GM19463 (cell line): ENCODE data around the gene SNAP29.
A peak's percentile ranks its signal among the peaks of the same experiment; 100 is the strongest.
"Not testable (repeated sequence)": the region's sequence is repeated elsewhere in the genome, so short reads cannot be mapped to it uniquely, and the experiment has no call there.

ENCODE experiments used
- ATAC-seq: cut with Tn5 transposase; IDR thresholded peaks from one replicate; pipeline ENCODE4 v1.9.1; 2021; ENCODE audit warnings: mild to moderate bottlenecking, moderate library complexity; ENCODE audit not compliant: unreplicated experiment

The SNAP29 gene

DNA sequence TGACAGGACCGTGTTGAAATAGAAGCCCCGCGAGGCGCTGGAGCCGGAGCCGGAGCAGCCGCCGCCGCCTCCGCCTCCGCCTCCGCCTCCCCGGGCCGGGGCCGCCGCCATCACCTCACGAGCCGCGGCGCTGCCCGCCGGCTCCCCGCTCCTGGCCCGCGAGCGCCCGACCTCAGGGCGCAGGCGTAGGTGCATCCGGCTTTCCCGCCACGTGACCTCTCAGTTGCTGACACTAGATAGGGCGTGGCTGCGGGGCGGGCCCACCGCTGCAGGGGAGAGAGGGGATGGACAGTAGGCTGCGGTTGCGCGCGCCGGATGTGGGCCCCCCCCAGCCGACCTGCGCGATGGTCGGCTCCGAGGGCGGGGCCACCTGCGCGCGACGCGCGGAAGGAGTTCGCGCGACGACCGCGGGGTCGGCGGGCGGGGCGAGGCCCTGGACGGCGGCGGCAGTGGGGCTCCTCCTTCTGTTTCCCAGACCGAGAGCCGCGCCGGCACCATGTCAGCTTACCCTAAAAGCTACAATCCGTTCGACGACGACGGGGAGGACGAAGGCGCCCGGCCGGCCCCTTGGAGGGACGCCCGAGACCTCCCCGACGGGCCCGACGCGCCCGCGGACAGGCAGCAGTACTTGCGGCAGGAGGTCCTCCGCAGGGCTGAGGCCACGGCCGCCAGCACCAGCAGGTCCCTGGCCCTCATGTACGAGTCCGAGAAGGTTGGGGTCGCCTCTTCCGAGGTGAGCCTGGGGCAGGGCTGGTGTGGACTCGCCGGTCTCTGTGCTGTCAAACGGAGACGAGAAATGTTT lies at the start of gene SNAP29, which contains the start of gene PI4KA:
TSS of gene SNAP29 (plus strand) at position 393 of the 802 bp plus-strand sequence. CDS start at position 497, 104 bp downstream.
TSS of gene PI4KA (minus strand) at position 197 of the 802 bp plus-strand sequence. CDS start at position 111, 86 bp downstream.
- peak; percentile 91 for ATAC-seq

DNA sequence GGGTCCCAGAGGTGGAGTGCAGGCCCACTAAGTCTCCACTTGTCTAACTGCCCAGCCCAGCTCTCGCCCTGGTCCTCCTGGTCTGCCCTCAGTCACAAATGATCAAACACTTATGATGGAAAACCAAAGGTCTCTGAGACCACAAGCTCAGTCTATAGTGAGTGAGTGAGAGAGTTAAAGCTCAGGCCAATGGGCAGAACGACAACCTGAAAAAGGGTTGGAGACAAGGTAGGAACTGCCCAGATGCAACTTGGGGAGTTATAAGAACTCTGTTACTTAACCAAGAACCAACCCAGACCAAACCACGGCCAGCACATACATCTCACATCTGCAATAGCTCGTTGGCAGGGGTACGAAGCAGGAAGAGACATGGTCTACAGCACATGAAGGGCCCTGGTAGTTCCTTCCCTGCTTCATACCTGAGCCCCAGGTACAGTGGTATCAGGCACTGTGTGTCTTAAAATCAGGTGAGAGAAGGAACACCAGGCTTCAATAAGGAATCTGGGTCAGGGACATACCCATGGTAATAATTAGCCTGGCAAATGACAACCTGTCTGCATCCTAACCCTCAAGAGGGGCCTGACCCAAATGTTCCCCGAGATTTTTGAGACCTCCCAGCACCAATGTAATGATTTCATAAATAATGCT lies 49.1 kb upstream of the SNAP29 start:
- no peak for ATAC-seq

DNA sequence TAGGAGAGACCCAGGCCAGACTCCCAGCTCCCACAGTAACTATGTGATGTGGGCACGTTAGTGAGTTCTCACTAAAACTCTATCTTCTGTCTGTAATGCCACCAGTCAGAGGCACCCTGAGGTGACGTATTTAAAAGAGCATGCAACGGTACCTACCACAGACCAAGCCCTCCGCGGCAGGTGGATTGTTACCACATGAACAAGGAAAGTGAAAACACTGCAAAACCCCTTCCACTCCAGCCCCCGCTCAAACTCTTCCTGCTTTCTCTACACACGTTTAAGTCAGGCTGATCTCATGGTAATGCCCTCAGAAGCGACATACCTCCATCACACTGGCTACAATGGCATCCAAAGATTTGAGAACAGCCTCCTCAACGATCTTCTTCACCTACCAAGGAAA lies 48.2 kb upstream of the SNAP29 start:
- no peak for ATAC-seq

DNA sequence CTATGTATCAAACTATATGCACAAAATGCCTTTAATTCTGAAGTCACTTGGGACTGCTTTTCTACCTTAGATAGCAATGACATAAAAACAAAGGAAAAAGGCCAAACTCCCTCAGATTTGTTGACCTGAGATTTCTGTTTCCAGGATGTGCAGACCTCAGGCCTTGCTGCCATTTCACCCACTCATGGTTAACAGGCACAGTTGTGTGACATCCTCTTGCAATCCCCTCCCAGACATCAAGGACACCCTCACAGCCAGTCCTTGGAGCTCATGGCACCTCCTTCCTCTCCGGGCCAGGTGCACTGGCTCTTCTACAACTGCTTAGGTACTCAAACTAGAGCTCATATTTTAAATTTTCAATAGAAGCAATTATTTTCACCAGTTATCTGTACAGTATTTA lies 47.6 kb upstream of the SNAP29 start:
- no peak for ATAC-seq

DNA sequence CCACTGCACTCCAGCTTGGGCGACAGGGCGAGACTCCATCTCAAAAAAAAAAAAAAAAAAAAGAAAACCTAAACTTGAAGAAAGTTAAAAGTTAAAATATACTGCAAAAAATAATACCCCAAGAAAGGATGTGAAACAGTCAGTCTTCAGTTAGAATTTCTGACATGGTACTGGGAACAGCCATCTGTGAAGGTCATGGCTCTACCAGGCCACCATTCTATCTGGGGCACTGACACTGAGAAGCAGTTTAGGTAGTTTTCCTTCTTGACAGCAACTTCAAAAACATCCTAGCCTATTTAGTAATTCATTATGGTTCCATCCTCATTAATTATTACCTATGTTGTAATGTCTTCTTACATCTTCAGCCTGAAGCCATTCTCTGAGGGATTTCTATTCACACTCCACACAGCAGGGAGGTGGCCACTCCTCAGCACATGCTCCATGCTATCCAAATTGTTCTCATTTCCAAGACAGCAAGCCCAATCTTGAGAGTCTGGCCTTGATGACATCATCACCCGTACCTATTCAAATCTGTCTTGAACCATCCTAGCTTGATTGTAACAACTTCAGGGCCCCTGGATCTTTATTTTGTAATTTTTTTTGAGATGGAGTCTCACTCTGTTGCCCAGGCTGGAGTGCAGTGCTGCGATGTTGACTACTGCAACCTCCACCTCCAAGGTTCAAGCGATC lies 46.7 kb upstream of the SNAP29 start:
- no peak for ATAC-seq

DNA sequence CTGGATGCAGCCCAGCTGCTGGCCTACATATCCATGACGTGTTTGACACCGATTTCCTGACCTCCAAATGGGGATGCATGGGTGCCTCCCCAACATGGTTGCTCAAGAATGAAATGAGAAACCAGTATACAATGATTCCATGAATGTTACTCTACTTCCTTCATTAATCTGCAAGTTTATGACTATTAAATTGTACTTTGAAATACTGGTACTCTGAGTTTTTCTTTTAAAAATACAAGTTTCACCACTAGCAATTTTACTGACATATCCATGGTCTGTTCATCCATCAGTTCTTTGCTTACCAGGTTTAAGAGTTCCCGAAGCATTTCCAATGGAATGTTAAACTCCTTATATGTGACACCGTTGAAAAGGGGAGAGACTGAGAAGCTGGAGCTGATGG lies 45.8 kb upstream of the SNAP29 start:
- no peak for ATAC-seq

DNA sequence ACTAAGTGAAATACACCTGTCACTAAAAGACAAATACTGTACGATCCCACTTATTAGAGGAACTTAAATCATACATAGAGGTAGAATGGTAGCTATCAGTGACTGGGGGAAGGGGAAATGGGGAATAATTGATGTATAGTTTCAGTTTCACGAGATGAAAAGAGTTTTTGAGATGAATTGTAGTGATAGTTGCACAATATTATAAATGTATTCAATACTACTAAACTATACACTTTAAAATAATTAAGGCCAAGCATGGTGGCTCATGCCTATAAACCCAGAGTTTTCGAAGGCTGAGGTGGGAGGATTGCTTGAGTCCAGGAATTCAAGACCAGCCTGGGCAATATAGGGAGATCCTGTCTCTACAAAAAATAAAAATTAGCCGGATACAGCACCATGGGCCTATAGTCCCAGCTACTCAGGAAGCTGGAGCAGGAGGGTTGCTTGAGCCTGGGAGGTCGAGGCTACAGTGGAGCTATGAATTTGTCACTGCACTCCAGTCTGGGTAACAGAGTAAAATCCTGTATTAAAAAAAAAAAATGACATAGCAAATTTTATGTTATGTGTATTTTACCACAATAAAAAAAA lies 44.5 kb upstream of the SNAP29 start:
- no peak for ATAC-seq

DNA sequence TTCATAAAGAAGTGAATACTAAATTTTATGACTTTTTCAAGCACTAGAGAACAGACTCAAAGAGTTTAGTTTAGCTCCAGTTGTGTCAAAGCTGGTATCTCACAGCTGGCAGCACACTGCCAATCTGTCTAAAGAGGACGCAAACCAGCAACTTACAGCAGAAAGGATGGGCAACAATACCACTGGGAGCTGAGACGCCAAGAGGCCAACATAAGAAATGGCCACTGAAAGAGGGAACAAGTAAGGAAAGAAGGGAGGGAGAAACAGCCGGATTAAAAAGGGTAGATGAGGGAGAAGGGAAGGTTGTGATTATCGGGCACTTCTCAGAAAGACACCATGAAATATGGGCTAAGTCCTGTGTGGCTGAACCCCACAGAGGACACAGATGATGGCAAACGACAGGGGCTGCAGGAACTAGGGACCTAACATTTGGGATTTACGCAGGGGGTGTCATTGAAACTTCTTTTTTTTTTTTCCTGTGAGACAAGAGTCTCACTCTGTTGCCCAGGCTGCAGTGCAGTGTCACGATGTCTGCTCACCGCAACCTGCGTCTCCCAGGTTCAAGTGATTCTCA lies 43.2 kb upstream of the SNAP29 start:
- no peak for ATAC-seq

DNA sequence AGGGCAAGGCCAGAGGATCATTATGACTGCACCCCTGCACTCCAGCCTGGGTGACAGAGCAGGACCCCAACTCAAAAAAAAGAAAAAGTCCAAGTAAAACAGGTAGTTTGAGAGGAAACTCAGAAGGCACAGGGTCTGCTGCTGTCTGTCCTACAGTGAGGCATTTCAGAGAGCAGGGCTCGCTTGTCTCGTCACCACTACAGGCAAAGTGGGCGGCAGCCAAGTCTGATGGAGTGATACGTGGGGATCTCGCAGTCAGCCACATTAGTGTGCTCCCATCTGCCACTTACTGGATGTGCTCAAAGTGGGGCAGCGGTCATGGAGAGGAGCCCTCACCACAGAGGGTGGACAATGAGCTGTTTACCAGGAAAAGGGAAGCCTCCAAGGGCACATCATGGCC lies 42.2 kb upstream of the SNAP29 start:
- ATAC-seq, result no peak

DNA sequence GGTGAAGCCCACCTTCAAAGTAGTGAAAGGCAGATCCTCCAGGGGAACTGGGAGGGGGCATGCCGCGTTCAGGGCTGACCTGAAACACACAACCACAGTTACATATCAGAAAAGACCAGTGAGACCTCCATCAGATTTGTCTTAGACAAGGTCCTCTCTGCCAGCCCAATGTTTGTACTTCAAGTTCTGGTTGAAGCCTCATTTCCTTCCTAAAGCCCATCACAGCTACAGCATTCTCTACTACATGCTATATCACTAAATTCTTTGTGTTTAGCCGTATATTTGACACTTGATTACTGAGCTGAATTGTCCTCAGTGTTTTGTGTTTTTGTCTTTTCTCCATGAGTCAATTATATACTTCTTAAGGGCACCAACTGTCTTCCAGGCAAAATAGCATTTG lies 40.3 kb upstream of the SNAP29 start:
- ATAC-seq, result no peak

DNA sequence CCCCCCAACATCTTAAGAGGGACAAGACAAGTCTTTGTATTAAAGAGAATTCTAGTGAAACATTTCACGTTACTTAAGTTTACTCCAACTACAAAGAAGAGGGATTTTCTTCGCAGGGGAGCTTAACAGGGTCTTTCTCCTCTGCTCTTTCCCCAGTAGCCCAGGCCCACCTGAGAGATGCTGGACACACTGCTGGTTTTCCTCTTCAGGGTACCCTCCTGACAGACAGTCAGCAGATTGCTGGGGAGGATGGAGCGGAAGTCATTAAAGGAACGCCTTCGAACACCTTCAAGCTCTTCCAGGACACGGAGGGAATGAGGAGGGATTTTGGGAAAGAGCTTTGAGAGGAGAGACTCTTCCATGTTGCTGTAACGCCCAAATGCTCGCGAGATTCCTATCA lies 39.3 kb upstream of the SNAP29 start:
- ATAC-seq, result no peak

DNA sequence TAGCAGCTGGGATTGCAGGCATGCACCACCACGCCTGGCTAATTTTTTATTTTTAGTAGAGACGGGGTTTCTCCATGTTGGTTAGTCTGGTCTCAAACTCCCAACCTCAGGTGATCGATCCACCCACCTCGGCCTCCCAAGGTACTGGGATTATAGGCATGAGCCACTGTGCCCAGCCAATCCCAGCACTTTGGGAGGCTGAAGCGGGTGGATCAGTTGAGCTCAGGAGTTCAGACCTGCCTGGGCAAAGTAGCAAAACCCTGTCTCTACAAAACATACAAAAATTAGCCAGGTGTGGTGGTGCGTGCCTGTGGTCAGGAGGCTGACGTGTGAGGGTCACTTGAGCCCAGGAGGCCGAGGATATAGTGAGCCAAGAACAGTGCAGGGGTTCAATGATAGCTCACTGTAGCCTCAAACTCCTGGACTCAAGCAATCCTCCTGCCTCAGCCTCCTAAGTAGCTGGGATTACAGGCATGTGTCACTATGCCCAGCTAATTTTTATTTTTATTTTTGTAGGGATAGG lies 37.0 kb upstream of the SNAP29 start:
- not testable (repeated sequence) for ATAC-seq

DNA sequence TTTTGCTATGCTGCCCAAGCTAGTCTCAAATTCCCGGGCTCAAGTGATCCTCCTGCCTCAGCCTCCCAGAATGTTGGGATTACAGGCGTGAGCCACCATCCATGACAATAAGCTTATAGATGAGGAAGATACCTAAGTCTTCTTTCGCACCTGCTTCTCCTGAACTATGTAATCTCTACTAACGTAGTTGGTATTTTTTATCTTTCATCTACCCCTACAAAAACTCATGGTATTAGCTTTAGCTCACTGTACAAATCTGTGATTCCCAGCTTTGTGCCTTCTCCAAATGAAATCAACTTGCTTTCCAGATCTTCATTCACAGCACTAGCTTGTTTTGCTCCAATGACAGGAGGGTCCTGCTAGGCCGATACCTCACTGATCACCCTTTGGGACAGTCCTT lies 36.6 kb upstream of the SNAP29 start:
- no peak for ATAC-seq

DNA sequence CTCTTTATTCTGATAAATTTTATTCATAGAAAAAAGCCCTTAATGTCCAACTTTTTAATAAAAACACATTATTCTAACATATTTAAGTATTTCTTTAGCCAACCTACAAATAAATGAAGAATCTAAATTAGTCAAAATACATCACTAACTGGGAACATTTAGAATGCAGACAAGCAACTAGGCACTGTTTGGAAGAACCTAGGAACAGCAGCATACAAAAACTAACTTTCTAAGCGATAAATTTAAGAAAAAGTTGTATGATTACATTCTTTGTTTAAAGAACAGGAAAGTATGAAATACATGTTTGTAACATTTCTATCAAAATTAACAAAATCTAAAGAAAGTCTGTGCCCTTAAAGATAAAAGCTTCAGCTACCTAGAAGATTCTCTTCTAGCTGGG lies 35.5 kb upstream of the SNAP29 start:
- no peak for ATAC-seq

DNA sequence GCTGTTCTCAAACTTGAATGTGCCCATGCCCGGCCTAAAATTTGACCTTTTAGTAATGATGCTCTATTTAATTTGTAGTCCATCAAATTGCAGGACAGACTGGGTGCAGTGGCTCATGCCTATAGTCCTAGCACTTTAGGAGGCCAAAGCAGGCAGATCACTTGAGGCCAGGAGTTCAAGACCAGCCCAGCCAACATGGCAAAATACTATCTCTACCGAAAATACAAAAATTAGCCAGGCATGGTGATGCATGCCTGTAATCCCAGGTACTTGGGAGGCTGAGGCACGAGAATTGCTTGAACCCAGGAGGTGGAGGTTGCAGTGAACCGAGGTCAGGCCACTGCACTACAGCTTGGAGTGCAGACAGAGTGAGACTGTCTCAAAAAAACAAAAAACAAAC lies 33.6 kb upstream of the SNAP29 start:
- not testable (repeated sequence) for ATAC-seq

DNA sequence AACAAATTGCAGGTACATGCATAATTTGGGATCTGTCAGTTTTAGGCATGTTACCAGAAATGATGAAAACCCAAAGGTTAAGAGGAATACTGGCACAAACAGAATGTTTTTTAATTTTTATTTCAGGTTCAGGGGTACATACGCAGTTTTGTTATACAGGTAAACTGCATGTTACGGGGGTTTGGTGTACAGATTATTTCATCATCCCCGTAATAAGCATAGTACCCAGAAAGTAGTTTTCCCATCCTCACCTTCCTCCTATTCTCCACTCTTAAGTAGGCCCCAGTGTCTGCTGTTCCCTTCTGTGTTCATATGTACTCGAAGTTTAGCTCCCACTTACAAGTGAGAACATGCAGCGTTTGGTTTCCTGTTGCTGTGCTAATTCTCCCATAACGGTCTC lies 33.2 kb upstream of the SNAP29 start:
- ATAC-seq, result no peak

DNA sequence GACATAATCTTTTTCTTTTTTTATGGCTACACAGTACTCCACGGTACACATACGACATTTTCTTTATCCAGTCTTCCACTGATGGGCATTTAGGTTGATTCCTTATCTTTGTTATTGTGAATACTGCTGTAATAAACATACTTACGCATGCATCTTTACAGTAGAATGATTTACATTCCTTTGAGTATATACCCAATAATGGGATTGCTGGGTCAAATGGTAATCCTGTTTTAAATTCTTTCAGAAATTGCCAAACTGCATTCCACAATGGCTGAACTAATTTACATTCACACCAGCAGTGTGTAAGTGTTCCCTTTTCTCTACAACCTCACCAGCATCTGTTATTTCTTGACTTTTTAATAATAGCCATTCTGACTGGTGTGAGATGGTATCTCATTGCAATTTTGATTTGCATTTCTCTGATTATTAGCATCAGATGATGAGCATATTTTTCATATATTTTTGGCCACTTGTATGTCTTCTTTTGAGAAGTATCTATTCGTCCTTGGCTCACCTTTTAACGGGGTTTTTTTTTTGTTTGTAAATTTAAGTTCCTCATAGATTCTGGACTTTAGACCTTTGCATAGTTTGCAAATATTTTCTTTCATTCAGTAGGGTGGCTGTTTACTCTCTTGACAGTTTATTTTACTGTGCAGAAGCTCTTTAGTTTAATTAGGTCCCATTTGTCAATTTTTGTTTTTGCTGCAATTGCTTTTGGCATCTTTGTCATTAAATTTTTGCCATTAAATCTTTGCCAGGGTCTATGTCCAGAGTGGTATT lies 32.2 kb upstream of the SNAP29 start:
- ATAC-seq, result not testable (repeated sequence)

DNA sequence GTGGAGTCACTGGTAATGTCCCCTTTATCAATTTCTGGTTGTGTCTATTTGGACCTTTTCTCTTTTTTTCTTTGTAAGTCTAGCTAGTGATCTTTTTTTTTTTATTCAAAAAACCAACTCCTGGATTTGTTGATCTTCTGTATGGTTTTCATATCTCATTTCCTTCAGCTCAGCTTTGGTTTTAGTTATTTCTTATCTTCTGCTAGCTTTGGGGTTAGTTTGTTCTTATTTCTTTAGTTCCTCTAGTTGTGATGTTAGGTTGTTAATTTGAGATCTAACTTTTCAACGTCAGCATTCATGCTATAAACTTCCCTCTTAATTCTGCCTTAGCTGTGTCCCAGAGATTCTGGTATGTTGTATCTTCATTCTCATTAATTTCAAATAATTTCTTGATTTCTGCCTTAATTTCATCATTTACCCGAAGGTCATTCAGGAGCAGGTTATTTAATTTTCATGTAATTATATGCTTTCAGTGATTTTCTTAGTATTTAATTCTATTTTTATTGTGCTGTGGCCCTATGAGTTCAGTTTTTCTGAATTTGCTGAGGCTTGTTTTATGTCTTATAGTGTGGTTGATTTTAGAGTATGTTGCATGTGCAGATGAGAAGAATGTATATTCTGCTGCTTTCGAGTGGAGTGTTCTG lies 29.2 kb upstream of the SNAP29 start:
- no peak for ATAC-seq

DNA sequence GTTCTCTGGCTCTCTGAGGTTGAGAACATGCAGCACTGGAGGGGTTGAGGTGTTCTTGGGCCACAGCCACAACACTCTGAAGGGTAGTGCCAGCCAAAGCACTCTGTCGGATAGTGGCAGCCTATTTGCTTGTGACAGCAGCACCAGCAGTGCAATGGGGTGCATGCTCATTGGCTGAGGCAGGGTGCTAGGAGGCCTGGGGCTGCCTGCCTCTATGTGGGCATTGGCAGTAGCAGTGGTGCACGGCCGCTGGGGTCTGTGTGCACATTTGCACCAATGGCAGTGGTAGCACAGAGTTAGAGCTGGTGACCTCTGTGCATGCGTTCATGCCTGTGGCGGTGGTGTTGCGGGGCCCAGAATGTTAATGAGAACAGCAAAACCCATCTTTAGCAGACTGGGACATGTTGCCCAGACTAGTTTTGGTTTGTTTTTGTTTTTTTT lies 25.6 kb upstream of the SNAP29 start:
- no peak for ATAC-seq
